ENCODE results near the gene NF2. TPM values are rescaled to one million over a fixed set of nuclear protein-coding genes. Genes with fewer than 3 reads are reported as not detected.

NF2 gene
- total and polyA plus RNA-seq, 10 of the 15 experiments (the other 5 are each of a cell fraction or from before 2014, with no cell fraction given), result 2.2 to 49.8 (median 22.5) TPM

DNA sequence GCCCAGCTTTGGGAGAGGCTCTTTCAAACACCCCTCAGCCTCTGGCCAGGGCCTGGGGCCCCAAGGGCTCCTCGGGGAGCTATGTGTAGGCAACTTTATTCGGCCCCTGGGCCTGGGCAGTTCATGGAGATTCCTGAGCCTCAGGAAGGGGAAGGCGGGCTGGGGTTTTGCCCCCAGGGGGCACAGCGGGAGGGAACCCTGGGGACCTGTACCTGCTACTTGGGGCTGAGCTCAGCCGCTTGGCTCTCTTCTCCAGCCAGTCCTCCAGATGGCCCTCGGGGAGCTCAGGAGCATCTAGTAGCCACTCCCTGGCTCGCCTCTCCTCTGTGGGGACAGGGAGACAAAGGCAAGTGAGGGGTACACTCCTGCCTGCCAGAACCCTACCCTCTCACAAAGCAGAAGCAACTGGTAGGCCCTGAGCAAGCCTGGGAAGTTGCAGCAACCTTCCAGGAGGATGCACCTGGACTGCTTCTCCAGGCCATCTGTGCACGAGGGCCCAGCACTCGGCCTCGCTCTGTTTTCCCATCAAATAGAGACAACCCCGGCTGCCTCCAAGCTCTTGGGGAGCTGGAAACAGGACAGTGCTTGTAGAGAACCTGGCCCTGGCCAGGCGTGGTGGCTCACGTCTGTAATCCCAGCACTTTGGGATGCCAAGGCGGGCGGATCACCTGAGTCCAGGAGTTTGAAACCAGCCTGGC lies 134.8 kb downstream of the NF2 start (continued):
- TF ChIP-seq, protein P1, sequence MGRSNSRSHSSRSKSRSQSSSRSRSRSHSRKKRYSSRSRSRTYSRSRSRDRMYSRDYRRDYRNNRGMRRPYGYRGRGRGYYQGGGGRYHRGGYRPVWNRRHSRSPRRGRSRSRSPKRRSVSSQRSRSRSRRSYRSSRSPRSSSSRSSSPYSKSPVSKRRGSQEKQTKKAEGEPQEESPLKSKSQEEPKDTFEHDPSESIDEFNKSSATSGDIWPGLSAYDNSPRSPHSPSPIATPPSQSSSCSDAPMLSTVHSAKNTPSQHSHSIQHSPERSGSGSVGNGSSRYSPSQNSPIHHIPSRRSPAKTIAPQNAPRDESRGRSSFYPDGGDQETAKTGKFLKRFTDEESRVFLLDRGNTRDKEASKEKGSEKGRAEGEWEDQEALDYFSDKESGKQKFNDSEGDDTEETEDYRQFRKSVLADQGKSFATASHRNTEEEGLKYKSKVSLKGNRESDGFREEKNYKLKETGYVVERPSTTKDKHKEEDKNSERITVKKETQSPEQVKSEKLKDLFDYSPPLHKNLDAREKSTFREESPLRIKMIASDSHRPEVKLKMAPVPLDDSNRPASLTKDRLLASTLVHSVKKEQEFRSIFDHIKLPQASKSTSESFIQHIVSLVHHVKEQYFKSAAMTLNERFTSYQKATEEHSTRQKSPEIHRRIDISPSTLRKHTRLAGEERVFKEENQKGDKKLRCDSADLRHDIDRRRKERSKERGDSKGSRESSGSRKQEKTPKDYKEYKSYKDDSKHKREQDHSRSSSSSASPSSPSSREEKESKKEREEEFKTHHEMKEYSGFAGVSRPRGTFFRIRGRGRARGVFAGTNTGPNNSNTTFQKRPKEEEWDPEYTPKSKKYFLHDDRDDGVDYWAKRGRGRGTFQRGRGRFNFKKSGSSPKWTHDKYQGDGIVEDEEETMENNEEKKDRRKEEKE (IDR thresholded peaks at IDR 0.05), result no peak

GRCh38 chr22:29739346-29739875 lies 136.0 kb downstream of the NF2 start:
- DNase-seq (ENCODE audit: low read depth, low spot score) (no peak), FAIRE-seq (no peak), ATAC-seq (no peak)
- TF ChIP-seq SMAD5 (IDR thresholded peaks at IDR 0.05; ENCODE audit: low read depth), result no peak
- no peak for TF ChIP-seq NR2C1 (IDR thresholded peaks at IDR 0.05)
- TF ChIP-seq RFX5 (IDR thresholded peaks at IDR 0.05; ENCODE audit: low read depth, low read length), result no peak
- TF ChIP-seq KLF5 (IDR thresholded peaks at IDR 0.05; ENCODE audit: partially characterized antibody), result no peak
- no peak for TF ChIP-seq IRF3 (IDR thresholded peaks at IDR 0.05)
- TF ChIP-seq GABPA (IDR thresholded peaks at IDR 0.05; ENCODE audit: low read depth), result no peak
- no peak for TF ChIP-seq KDM1A (IDR thresholded peaks at IDR 0.05; ENCODE audit: borderline replicate concordance)
- TF ChIP-seq, protein P2, sequence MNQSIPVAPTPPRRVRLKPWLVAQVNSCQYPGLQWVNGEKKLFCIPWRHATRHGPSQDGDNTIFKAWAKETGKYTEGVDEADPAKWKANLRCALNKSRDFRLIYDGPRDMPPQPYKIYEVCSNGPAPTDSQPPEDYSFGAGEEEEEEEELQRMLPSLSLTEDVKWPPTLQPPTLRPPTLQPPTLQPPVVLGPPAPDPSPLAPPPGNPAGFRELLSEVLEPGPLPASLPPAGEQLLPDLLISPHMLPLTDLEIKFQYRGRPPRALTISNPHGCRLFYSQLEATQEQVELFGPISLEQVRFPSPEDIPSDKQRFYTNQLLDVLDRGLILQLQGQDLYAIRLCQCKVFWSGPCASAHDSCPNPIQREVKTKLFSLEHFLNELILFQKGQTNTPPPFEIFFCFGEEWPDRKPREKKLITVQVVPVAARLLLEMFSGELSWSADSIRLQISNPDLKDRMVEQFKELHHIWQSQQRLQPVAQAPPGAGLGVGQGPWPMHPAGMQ (IDR thresholded peaks at IDR 0.05; ENCODE audit: borderline replicate concordance), result no peak
- no peak for TF ChIP-seq MEF2A (IDR thresholded peaks at IDR 0.05; ENCODE audit: insufficient read depth, low read depth, low read length)
- TF ChIP-seq SPI1 (IDR thresholded peaks at IDR 0.05; ENCODE audit: borderline replicate concordance, insufficient read depth, low read depth, low read length), result no peak
- TF ChIP-seq LARP7 (IDR thresholded peaks at IDR 0.05), result no peak
- TF ChIP-seq ZNF687 (IDR thresholded peaks at IDR 0.05), result no peak
- ChIA-PET SMC1A (ENCODE audit: uncharacterized antibody, unreplicated experiment) (interaction anchor here (0.5 kb wide), 1 partner anchor 263 kb away, joined by 3 read pairs; no protein-coding TSS in a partner anchor), RAD21 (ENCODE audit: unreplicated experiment) (no interaction called here), POLR2A (no interaction called here), CTCF (interaction anchor here (1.2 kb wide), 1 partner anchor 150 kb away, joined by 3 read pairs; no protein-coding TSS in a partner anchor)
- no TSS peak for BruUV-seq (replicated peaks)
- H4K20me1 ChIP-seq (ENCODE audit: control insufficient read depth, insufficient read depth), result no peaks in the 10 kb centered on the region
- no peak overlapping the region for H3K27ac ChIP-seq (ENCODE audit: control insufficient read depth, insufficient read depth)
- no peak overlapping the region for H3K4me3 ChIP-seq
- no peaks in the 10 kb centered on the region; a peak in 1 of 4 replicates for H3K36me3 ChIP-seq (ENCODE audit: control insufficient read depth in 2 of 2, insufficient read depth in 2 of 2, low read length in 1 of 2)
- no peak overlapping the region for H2AFZ ChIP-seq (ENCODE audit: control insufficient read depth, low read depth, low read length)
- no peaks in the 10 kb centered on the region for H3K79me2 ChIP-seq (ENCODE audit: control insufficient read depth, insufficient read depth, low read length)
- in situ Hi-C loops (cut with MboI) (no loop called here), intact Hi-C loops (cut with micrococcal nuclease; ENCODE audit: unreplicated experiment) (no loop called here)
- H3K4me1 ChIP-seq (ENCODE audit: control insufficient read depth, insufficient read depth, low read length), result no peaks in the 10 kb centered on the region
- no peaks in the 10 kb centered on the region for H3K9me3 ChIP-seq (replicated peaks; ENCODE audit: control insufficient read depth, insufficient read depth, low read length)
- H3K9ac ChIP-seq (ENCODE audit: control insufficient read depth, insufficient read depth, low read length), result no peak overlapping the region
- no peak overlapping the region for H3K4me2 ChIP-seq (ENCODE audit: control insufficient read depth, insufficient read depth)
- no peaks in the 10 kb centered on the region for H3K27me3 ChIP-seq (replicated peaks in 1 of 2; ENCODE audit: control insufficient read depth in 2 of 2, insufficient read depth in 2 of 2, low read length in 1 of 2)
- 84% methylated on average over 16 of the region's 17 CpGs for WGBS (ENCODE audit: insufficient coverage, insufficient replicate concordance, low lambda C conversion rate, missing lambda C conversion rate)

All from GM12878 (cell line).